PC-9 (cell line): ENCODE measurements around the gene TYSND1.

Source experiments
- CTCF ChIP-seq: fragments of 200-600 bp; sonication (generic); conservative IDR thresholded peaks from 2 replicates; pipeline ENCODE4 v1.6.1; 2017; ENCODE audit warnings: mixed run types, antibody characterized with exemption, mild to moderate bottlenecking, moderate library complexity
- EZH2 ChIP-seq: fragments of 200-600 bp; sonication (generic); IDR thresholded peaks from 2 replicates; pipeline ENCODE4 v1.8.0; 2017; ENCODE audit warnings: antibody characterized with exemption, low read depth

DNA sequence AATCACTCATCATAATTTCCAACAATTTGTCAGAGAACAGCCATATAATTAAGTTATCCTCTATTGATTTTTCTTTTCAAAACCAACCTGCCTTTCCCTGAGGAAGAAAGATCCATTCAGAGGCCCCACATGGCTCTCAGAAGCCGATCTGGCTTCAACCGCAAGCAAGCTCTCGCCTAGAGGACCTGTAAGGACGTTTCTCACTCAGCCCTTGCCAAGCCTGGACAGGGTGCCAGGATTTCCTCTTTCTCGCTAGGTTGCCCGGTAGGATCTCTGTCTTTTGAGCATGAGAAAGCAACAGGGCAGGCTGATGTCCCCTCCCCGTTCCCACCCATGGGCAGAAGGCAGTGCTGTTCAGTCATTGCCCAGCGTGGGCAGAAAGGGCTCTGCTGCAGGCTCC lies 26.9 kb downstream of the TYSND1 start:
- TF ChIP-seq CTCF (no peak), EZH2 (no peak)
